ENCODE measurements around the gene PRMT6. TPM values are rescaled to one million over a fixed set of nuclear protein-coding genes. Genes with fewer than 3 reads are reported as not detected.
A peak's percentile ranks its signal among the peaks of the same experiment; 100 is the strongest.
"Not testable (repeated sequence)": the region's sequence is repeated elsewhere in the genome, so short reads cannot be mapped to it uniquely, and the experiment has no call there.

Gene PRMT6
- total RNA-seq, result 10 to 100 TPM; 18.0 to 49.8 (median 25.1) TPM

DNA sequence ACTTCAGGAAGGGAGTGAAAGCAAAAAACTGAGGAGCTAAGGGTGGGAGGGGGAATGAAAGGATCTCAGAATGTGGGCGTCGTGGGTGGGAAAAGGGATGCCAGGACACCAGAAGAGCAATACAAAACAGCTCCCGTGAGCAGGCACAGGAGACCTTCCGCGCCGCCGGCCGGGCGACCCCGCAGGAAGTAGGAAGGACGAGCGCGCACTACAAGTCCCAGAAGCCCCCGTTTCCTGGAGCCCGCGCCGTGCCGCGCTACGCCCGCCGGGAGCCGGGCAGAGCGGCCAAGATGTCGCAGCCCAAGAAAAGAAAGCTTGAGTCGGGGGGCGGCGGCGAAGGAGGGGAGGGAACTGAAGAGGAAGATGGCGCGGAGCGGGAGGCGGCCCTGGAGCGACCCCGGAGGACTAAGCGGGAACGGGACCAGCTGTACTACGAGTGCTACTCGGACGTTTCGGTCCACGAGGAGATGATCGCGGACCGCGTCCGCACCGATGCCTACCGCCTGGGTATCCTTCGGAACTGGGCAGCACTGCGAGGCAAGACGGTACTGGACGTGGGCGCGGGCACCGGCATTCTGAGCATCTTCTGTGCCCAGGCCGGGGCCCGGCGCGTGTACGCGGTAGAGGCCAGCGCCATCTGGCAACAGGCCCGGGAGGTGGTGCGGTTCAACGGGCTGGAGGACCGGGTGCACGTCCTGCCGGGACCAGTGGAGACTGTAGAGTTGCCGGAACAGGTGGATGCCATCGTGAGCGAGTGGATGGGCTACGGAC, at the start of gene PRMT6:
Gene PRMT6, plus strand, starts transcription at position 249 of the 771 bp plus-strand sequence. Its CDS starts 42 bp downstream, at position 291.
- H3K4me1 ChIP-seq (replicated peaks in 1 of 2), result peaks cover 4 to 15% of the 10 kb centered on the region in 2 donors
- peak within 1 kb of the TSS; percentile 76 to 82 for H3K27ac ChIP-seq
- in situ Hi-C loops (cut with MboI; ENCODE audit: low pct_unique_long_range_greater_than_20kb in 2 of 9, low sequenced_read_pairs in 9 of 9, unreplicated experiment in 9 of 9), result loop anchor here in 1 of 9 experiments (25.0 kb wide), 1 partner anchor 94 kb away; no protein-coding TSS in a partner anchor
- 0 to 4% (median 0%) methylated on average over 1 to 19 of the region's 73 CpGs; no CpG with 5 or more reads in 3 of the 10 experiments for WGBS, 10 experiments
- peak; percentile 79 to 92 (median 86) for ATAC-seq (replicated peaks in 6 of 8)
- peak within 1 kb of the TSS; percentile 62 to 91 (median 82) for H3K4me3 ChIP-seq

DNA sequence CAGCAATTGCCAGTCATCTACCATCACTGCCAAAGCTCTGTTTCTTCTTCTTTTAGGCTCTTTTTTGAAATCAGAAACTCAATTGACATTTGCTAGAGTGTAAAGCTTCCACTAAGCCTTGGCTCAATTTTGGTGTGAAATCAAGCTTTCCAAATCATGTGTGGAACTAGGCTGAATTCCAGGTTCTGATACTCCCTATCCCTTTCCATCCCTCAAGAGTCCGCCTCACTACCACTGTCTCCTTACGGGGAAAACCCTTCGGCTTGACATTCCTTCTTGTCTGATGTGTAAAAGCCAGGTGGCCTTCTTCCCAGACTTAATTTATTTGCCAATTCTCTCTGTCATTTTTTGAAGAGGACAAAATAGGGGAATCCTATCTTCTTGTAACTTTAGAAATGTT, 47.2 kb upstream of the PRMT6 start:
- Histone ChIP-seq H3K4me3 (no peak overlapping the region), H3K4me1 (replicated peaks in 1 of 2) (no peaks in the 10 kb centered on the region), H3K27ac (no peak overlapping the region)
- 37 to 100% (median 98%) methylated on average over 1 to 3 of the region's 3 CpGs; no CpG with 5 or more reads in 2 of the 10 experiments for WGBS, 10 experiments
- no peak for ATAC-seq (replicated peaks in 6 of 8)
- in situ Hi-C loops (cut with MboI; ENCODE audit: low pct_unique_long_range_greater_than_20kb in 2 of 9, low sequenced_read_pairs in 9 of 9, unreplicated experiment in 9 of 9), result no loop called here

DNA sequence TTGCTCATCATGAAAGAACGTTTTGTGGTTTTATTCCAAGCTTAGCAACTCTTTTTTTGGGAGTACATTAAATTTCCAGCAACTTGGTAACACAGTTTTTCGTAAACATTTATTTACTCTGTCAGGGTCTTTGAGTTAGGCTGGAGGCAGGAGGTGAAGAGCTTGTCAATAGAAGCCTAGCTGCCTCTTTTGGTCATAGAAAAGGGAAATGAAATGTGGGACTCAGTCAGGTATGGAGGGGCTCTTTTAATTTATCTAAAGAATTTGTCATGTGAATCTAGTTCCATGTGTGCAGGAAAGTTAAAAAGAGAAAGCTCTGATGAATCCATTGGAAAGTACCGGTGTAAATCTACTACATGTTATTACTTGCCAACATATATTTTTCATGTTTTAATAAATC, 45.9 kb upstream of the PRMT6 start:
- H3K27ac ChIP-seq, result no peak overlapping the region
- in situ Hi-C loops (cut with MboI; ENCODE audit: low pct_unique_long_range_greater_than_20kb in 2 of 9, low sequenced_read_pairs in 9 of 9, unreplicated experiment in 9 of 9), result no loop called here
- no peak for ATAC-seq (replicated peaks in 6 of 8)
- no peak overlapping the region for H3K4me3 ChIP-seq
- H3K4me1 ChIP-seq (replicated peaks in 1 of 2), result no peaks in the 10 kb centered on the region
- WGBS, 10 experiments, result 16 to 82% (median 63%) methylated on average over 2 to 3 of the region's 3 CpGs; no CpG with 5 or more reads in 1 of the 10 experiments

DNA sequence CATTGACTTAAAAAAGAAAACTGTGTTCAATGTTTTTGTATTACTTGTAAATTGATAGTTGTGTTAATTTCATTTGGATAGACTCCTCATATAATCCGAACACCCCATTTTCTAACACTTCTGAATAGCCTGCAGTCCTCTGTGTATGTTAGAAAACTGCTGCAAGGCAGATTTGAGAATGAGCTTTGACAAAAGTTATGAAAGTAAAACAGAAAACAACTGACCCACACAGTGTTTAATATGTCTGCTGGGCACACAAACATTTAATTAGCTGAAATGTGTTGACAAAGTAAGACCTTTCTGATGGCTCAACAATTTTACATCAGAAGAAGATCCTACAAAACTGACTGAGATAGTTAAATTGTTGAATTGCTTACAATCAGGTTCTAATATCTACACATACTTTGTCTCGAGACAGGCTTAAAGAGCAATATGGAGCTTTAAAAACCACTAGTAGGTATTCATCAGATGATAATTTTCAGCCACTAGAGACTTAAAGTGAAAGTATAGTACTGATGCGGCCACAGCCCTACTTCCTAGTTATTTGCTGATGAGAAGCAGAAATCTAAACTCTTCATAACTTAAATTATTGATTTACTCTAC, 40.0 kb upstream of the PRMT6 start:
- in situ Hi-C loops (cut with MboI; ENCODE audit: low pct_unique_long_range_greater_than_20kb in 2 of 9, low sequenced_read_pairs in 9 of 9, unreplicated experiment in 9 of 9), result no loop called here
- no peak overlapping the region for H3K4me3 ChIP-seq
- H3K4me1 ChIP-seq (replicated peaks in 1 of 2), result no peaks in the 10 kb centered on the region
- H3K27ac ChIP-seq, result no peak overlapping the region
- 39 to 90% (median 81%) methylated on average over 1 to 3 of the region's 3 CpGs for whole genome bisulfite sequencing, 10 experiments
- ATAC-seq (replicated peaks in 6 of 8), result no peak

DNA sequence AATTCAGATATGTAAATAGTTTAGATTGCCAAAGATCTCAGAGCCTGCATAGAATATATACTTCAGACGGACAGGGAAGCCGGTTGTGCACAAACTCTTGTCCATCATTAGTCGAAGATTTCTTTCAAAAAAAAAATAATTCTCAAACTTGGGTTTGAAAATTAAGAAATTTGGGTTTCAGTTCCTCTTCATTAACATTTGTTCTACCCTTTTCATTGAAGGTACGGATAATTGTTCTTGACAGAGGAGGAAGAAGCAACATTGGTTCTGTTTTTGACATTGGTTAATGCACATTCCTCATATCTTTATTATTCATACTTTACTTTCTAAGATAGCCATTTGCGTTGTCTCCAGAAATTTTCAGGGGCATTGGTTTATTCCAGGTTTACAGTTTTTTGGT, 38.0 kb upstream of the PRMT6 start:
- WGBS, 10 experiments, result 45 to 96% (median 89%) methylated on average over 4 to 5 of the region's 5 CpGs
- H3K27ac ChIP-seq, result no peak overlapping the region
- H3K4me3 ChIP-seq, result no peak overlapping the region
- in situ Hi-C loops (cut with MboI; ENCODE audit: low pct_unique_long_range_greater_than_20kb in 2 of 9, low sequenced_read_pairs in 9 of 9, unreplicated experiment in 9 of 9), result no loop called here
- H3K4me1 ChIP-seq (replicated peaks in 1 of 2), result no peaks in the 10 kb centered on the region
- no peak for ATAC-seq (replicated peaks in 6 of 8)

DNA sequence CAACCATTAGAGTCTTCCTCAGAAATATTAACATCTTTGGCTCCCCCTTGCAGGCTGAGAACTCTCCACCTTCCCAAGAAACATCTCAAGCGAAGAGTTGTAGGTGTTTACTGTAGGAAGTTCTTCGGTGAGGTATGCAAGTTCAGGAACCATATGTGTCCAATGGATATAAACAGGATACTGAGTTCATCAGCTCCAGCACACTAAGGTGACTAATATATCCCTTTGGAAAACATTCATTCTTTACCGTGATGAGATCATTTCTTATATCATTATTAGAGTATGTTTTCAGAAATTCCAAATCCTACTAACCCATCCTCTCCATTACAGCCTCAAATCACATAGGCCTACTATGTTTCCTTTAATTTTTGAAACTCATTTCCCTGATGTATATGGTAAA, 37.3 kb upstream of the PRMT6 start:
- H3K27ac ChIP-seq, result no peak overlapping the region
- WGBS, 10 experiments, result 42 to 100% (median 81%) methylated on average over 1 to 3 of the region's 3 CpGs; no CpG with 5 or more reads in 1 of the 10 experiments
- in situ Hi-C loops (cut with MboI; ENCODE audit: low pct_unique_long_range_greater_than_20kb in 2 of 9, low sequenced_read_pairs in 9 of 9, unreplicated experiment in 9 of 9), result no loop called here
- no peak overlapping the region for H3K4me3 ChIP-seq
- no peaks in the 10 kb centered on the region for H3K4me1 ChIP-seq (replicated peaks in 1 of 2)
- no peak for ATAC-seq (replicated peaks in 6 of 8)

DNA sequence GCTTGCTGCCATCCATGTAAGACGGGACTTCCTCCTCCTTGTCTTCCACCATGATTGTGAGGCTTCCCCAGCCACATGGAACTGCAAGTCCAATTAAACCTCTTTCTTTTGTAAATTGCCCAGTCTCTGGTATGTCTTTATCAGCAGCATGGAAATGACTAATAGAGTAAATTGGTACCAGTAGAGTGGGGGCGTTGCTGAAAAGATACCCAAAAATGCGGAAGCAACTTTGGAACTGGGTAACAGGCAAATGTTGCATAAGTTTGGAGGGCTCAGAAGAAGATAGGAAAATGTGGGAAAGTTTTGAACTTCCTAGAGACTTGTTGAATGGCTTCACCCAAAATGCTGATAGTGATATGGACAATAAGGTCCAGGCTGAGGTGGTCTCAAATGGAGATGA, 17.6 kb upstream of the PRMT6 start:
- 25 to 100% (median 84%) methylated on average over 1 to 3 of the region's 3 CpGs; no CpG with 5 or more reads in 2 of the 10 experiments for WGBS, 10 experiments

DNA sequence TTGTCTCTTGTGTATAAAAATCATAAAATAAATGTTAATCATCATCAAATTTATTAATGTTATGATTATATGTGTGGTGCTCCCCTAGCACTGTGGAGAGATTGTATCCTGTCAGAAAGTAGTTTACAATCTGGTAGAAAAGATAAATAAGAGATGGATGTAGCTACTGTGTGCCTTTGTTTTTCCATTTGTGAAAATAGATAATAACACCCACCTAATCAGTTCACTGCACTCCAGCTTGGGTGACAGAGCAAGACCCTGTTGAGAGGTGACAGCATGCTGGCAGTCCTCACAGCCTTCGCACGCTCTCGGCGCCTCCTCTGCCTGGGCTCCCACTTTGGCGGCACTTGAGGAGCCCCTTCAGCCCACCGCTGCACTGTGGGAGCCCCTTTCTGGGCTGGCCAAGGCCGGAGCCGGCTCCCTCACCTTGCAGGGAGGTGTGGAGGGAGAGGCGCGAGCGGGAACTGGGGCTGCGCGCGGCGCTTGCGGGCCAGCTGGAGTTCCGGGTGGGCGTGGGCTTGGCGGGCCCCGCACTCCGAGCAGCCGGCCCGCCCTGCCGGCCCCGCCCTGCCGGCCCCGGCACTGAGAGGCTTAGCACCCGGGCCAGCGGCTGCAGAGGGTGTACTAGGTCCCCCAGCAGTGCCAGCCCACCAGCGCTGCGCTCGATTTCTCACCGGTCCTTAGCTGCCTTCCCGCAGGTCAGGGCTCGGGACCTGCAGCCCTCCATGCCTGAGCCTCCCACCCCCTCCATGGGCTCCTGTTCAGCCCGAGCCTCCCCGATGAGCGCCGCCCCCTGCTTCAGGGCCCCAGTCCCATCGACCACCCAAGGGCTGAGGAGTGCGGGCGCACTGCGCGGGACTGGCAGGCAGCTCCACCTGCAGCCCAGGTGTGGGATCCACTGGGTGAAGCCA, 11.9 kb upstream of the PRMT6 start:
- ATAC-seq (replicated peaks in 6 of 8); in situ Hi-C loops (cut with MboI; ENCODE audit: low pct_unique_long_range_greater_than_20kb in 2 of 9, low sequenced_read_pairs in 9 of 9, unreplicated experiment in 9 of 9); H3K27ac ChIP-seq; H3K4me1 ChIP-seq (replicated peaks in 1 of 2); H3K4me3 ChIP-seq: not testable (repeated sequence)
- WGBS, 10 experiments, result 89 to 100% (median 98%) methylated on average over 3 to 6 of the region's 44 CpGs; no CpG with 5 or more reads in 6 of the 10 experiments

More for the DNA sequence above, 17.6 kb upstream of the PRMT6 start:
- H3K27ac ChIP-seq; H3K4me1 ChIP-seq (replicated peaks in 1 of 2); H3K4me3 ChIP-seq; in situ Hi-C loops (cut with MboI; ENCODE audit: low pct_unique_long_range_greater_than_20kb in 2 of 9, low sequenced_read_pairs in 9 of 9, unreplicated experiment in 9 of 9); ATAC-seq (replicated peaks in 6 of 8): not testable (repeated sequence)

DNA sequence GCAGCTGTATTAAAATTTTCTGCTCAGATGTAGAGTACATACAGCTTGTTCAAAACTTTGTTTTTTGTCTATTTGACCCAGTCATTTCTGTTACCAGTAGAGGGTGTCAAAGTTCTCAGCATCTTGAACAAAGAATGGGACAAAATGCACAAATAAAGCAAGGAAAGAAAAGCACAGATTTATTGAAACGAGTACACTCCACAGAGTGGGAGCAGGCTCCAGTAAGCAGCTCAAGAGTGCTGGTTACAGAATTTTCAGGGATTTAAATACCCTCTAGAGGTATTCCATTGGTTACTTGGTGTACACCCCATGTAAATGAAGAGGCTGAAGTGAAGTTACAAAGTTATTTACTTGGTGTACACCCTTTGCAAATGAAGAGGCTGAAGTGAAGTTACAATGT, 8.9 kb upstream of the PRMT6 start:
- H3K27ac ChIP-seq, result no peak overlapping the region
- peaks cover 0 to 2% of the 10 kb centered on the region in 2 donors for H3K4me1 ChIP-seq (replicated peaks in 1 of 2)
- ATAC-seq (replicated peaks in 6 of 8), result peak in 1 of 8 experiments; percentile 26
- in situ Hi-C loops (cut with MboI; ENCODE audit: low pct_unique_long_range_greater_than_20kb in 2 of 9, low sequenced_read_pairs in 9 of 9, unreplicated experiment in 9 of 9), result no loop called here
- no peak overlapping the region for H3K4me3 ChIP-seq
- 33 to 100% (median 82%) methylated on average over 1 of the region's 1 CpG; no CpG with 5 or more reads in 3 of the 10 experiments for WGBS, 10 experiments

DNA sequence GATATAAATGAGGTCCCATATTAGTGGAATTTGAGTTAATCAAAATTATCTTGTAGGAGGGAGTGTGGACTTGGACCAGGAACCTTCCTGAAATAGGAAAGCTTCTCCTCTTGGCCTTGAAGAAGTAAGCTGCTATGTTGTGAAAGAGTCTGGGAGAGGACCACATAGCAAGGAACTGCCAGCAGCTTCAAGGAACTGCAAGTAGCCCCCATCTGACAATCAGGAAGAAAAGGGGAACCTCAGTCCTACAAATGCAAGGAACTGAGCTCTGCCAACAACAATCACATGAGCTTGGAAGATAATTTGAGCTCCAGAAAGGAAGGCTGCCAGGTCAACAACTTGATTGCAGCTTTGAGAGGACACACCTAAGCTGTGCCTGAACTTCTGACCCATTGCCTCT, 8.2 kb upstream of the PRMT6 start:
- no peaks in the 10 kb centered on the region for H3K4me1 ChIP-seq (replicated peaks in 1 of 2)
- in situ Hi-C loops (cut with MboI; ENCODE audit: low pct_unique_long_range_greater_than_20kb in 2 of 9, low sequenced_read_pairs in 9 of 9, unreplicated experiment in 9 of 9), result no loop called here
- ATAC-seq (replicated peaks in 6 of 8), result no peak

DNA sequence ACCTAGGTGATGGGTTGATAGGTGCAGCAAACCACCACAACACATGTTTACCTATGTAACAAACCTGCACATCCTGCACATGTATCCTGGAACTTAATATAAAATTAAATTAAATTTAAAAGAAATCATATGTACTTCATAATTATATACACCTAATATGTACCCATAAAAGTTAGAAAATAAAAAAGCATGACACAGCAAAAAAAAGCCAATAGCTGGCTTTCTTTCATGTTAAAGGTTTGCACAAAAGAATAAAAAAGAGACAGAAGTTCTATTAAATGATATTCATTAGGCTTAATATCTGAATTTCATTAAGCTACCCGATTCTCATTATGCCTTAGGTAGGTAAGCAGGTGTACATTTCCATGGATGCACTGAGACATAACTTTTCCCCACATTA, 5.2 kb upstream of the PRMT6 start:
- Histone ChIP-seq H3K4me3 (no peak overlapping the region), H3K27ac (no peak overlapping the region), H3K4me1 (replicated peaks in 1 of 2) (peaks cover 3 to 4% of the 10 kb centered on the region in 2 donors)
- no peak for ATAC-seq (replicated peaks in 6 of 8)
- 11 to 85% (median 73%) methylated on average over 1 of the region's 1 CpG; no CpG with 5 or more reads in 1 of the 10 experiments for WGBS, 10 experiments
- in situ Hi-C loops (cut with MboI; ENCODE audit: low pct_unique_long_range_greater_than_20kb in 2 of 9, low sequenced_read_pairs in 9 of 9, unreplicated experiment in 9 of 9), result loop anchor here in 1 of 9 experiments (25.0 kb wide), 1 partner anchor 89 kb away; no protein-coding TSS in a partner anchor

More for the DNA sequence above, 8.2 kb upstream of the PRMT6 start:
- Histone ChIP-seq H3K27ac (no peak overlapping the region), H3K4me3 (no peak overlapping the region)

DNA sequence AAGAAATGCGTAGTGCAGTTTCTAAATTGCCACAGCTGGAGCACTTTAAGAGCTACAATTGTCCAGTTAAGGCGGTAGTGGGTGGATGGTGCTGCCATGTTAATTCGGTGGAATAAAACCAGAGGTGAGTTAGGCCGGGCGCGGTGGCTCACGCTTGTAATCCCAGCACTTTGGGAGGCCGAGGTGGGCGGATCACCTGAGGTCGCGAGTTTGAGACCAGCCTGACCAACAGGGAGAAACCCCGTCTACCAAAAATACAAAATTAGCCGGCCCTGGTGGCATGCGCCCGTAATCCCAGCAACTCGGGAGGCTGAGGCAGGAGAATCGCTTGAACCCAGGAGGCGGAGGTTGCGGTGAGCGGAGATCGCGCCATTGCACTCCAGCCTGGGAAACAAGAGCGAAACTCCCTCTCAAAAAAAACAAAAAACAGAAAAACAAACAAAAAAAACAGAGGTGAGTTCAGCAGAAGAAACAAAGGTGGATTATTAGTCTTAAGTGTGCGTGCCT, 502 bp upstream of the PRMT6 start:
- in situ Hi-C loops (cut with MboI; ENCODE audit: low pct_unique_long_range_greater_than_20kb in 2 of 9, low sequenced_read_pairs in 9 of 9, unreplicated experiment in 9 of 9), result loop anchor here in 1 of 9 experiments (25.0 kb wide), 1 partner anchor 94 kb away; no protein-coding TSS in a partner anchor
- Histone ChIP-seq H3K27ac (peak overlapping the region; percentile 76 to 82), H3K4me3 (peak overlapping the region; percentile 62 to 91 (median 82)), H3K4me1 (replicated peaks in 1 of 2) (peaks cover 4 to 15% of the 10 kb centered on the region in 2 donors)
- ATAC-seq (replicated peaks in 6 of 8), result not testable (repeated sequence)
- WGBS, 10 experiments, result 80 to 96% (median 90%) methylated on average over 6 to 21 of the region's 24 CpGs; no CpG with 5 or more reads in 1 of the 10 experiments

Measured in motor neuron (in vitro differentiated cells).